ENCODE measurements around the gene FGFBP2.

FGFBP2 gene

DNA sequence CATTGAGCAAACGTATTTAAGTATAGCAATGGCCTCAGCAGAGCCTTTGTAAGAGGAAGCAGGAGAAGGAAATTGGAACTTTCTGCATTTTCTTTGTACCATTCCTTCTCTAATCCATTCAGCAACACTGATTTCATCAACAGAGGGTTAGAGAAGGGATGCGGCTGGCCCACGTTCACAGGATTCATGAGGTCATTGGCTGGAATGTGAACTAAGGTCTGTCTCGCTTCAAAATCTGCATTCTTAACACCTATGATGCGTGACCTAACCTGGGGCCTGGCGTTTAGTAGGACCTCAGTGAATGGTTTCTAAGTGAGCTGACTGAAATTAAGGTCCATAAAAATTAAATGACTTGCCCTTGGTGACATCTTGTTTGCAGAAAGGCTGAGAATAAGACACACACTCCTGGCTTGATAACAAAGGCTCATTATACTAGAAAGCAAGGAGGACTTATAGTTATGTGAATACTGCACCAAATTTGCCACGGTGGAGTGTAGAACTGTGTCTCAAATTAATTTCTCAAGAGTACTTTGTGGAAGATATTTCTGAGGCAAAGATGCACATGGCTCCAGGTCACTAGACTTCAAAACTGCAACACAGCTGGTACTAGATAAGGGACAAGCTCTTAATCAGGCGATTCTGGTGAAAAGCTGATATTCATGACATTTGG is 49.9 kb downstream of the FGFBP2 start:
- peak; percentile 76 for DNase-seq (ENCODE audit: low read depth)
- TF ChIP-seq, protein P1, sequence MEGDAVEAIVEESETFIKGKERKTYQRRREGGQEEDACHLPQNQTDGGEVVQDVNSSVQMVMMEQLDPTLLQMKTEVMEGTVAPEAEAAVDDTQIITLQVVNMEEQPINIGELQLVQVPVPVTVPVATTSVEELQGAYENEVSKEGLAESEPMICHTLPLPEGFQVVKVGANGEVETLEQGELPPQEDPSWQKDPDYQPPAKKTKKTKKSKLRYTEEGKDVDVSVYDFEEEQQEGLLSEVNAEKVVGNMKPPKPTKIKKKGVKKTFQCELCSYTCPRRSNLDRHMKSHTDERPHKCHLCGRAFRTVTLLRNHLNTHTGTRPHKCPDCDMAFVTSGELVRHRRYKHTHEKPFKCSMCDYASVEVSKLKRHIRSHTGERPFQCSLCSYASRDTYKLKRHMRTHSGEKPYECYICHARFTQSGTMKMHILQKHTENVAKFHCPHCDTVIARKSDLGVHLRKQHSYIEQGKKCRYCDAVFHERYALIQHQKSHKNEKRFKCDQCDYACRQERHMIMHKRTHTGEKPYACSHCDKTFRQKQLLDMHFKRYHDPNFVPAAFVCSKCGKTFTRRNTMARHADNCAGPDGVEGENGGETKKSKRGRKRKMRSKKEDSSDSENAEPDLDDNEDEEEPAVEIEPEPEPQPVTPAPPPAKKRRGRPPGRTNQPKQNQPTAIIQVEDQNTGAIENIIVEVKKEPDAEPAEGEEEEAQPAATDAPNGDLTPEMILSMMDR (conservative IDR thresholded peaks at IDR 0.05; ENCODE audit: low read depth, low read length) = no peak
- no peak overlapping the region for H3K4me3 ChIP-seq (ENCODE audit: low read depth, low read length)

DNA sequence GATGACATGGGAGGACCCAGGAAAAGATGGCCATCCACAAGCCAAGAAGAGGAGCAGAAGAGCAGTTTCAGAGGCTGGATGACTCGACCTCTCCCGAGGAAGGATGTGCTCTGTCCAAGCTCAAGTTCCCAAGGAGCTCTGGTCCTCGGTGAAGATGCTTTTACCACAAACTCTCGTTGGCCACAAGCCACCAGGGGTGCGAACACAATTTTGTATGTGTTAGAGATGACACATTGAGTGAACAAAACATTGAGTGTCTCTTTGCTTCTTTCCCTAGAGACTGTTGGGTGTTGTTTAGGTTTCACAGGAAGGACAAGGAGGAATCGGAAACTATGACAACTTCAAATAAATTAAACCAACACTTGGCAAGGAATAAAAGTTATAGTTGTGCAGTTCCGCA is 50.7 kb downstream of the FGFBP2 start:
- TF ChIP-seq, protein P1 (conservative IDR thresholded peaks at IDR 0.05; ENCODE audit: low read depth, low read length) = no peak
- peak; percentile 26 for DNase-seq (ENCODE audit: low read depth)
- H3K4me3 ChIP-seq (ENCODE audit: low read depth, low read length) = no peak overlapping the region
